SK-N-SH (cell line): ENCODE results near the gene PMS2. TPM values are rescaled to one million over a fixed set of nuclear protein-coding genes. Genes with fewer than 3 reads are reported as not detected.
A peak's percentile ranks its signal among the peaks of the same experiment; 100 is the strongest.
"Not testable (repeated sequence)": the region's sequence is repeated elsewhere in the genome, so short reads cannot be mapped to it uniquely, and the experiment has no call there.

ENCODE experiments used
- CTCF ChIA-PET: fragments of 300-600, 350-600 bp; formaldehyde crosslinking; extraction: SDS; loops from one replicate; lab custom pipeline; 2021; lab: Yijun Ruan, JAX
- POLR2A ChIA-PET: fragments of 350-600 bp; sonication (Branson Sonifier 250); formaldehyde crosslinking; extraction: SDS; loops from one replicate; lab custom pipeline; 2020; ENCODE audit warnings: antibody characterized with exemption, inconsistent platforms; lab: Yijun Ruan, JAX
- DNase-seq: peaks from one replicate; pipeline ENCODE4 v3.0.0; 2012
- H2AFZ ChIP-seq: fragments of 200-600 bp; sonication (generic); 2 replicates; pipeline ENCODE4 v1.8.1; 2016; ENCODE audit warnings: antibody characterized with exemption, mild to moderate bottlenecking, low read depth
- H3F3A ChIP-seq: fragments of 200-600 bp; sonication (generic); replicated peaks from 2 replicates; pipeline ENCODE3; 2016; ENCODE audit warnings: antibody characterized with exemption, mild to moderate bottlenecking; ENCODE audit not compliant: insufficient read depth
- H3K27ac ChIP-seq, 2 experiments: fragments of 200-500 bp in 1 of 2; fragments of 200-600 bp in 1 of 2; sonication (Bioruptor generic) in 1 of 2; sonication (generic), shearing (Covaris generic) in 1 of 2; 2 replicates each; pipeline versions ENCODE4 v1.5.1 to v1.6.1; 2014 to 2016; ENCODE audit warnings: low read depth in 2 of 2, inconsistent platforms in 1 of 2, low read length in 1 of 2, mild to moderate bottlenecking in 1 of 2, mixed read lengths in 1 of 2
- H3K27me3 ChIP-seq: fragments of 200-600 bp; sonication (generic), shearing (Covaris generic); 2 replicates; pipeline ENCODE4 v1.6.1; 2016; ENCODE audit warnings: mixed run types; ENCODE audit not compliant: insufficient read depth
- H3K36me3 ChIP-seq, 2 experiments: fragments of 200-500 bp in 1 of 2; fragments of 200-600 bp in 1 of 2; sonication (Bioruptor generic) in 1 of 2; sonication (generic) in 1 of 2; replicated peaks in 1 of 2; 2 replicates each; pipeline versions ENCODE3 to v1.5.1; 2014 to 2016; ENCODE audit warnings: low read length in 1 of 2, mild to moderate bottlenecking in 1 of 2; ENCODE audit not compliant: insufficient read depth in 2 of 2, control insufficient read depth in 1 of 2
- H3K4me1 ChIP-seq, 2 experiments: fragments of 200-500 bp in 1 of 2; fragments of 200-600 bp in 1 of 2; sonication (Bioruptor generic) in 1 of 2; sonication (generic), shearing (Covaris generic) in 1 of 2; 2 replicates each; pipeline versions ENCODE4 v1.5.1 to v1.6.1; 2014 to 2016; ENCODE audit warnings: low read depth in 1 of 2, low read length in 1 of 2, mixed run types in 1 of 2; ENCODE audit not compliant: insufficient read depth in 2 of 2, control insufficient read depth in 1 of 2
- H3K4me2 ChIP-seq: fragments of 200-600 bp; sonication (generic), shearing (Covaris generic); 2 replicates; pipeline ENCODE4 v1.6.1; 2017; ENCODE audit warnings: mixed run types
- H3K4me3 ChIP-seq, 2 experiments: fragments of 200-500 bp in 1 of 2; fragments of 200-600 bp in 1 of 2; sonication (Bioruptor generic) in 1 of 2; sonication (generic), shearing (Covaris generic) in 1 of 2; 2 replicates each; pipeline versions ENCODE4 v1.5.1 to v1.8.1; 2014 to 2016; ENCODE audit warnings: low read depth in 2 of 2, inconsistent platforms in 1 of 2, low read length in 1 of 2, mild to moderate bottlenecking in 1 of 2, mixed read lengths in 1 of 2, moderate library complexity in 1 of 2
- H3K79me2 ChIP-seq: fragments of 200-600 bp; sonication (generic); 2 replicates; pipeline ENCODE4 v1.8.1; 2017; ENCODE audit warnings: mild to moderate bottlenecking; ENCODE audit not compliant: insufficient read depth
- H3K9ac ChIP-seq: fragments of 200-600 bp; sonication (generic); 2 replicates; pipeline ENCODE4 v1.6.1; 2017; ENCODE audit warnings: mixed run types
- H3K9me2 ChIP-seq: fragments of 200-600 bp; sonication (generic); 2 replicates; pipeline ENCODE4 v1.6.1; 2017; ENCODE audit warnings: mixed run types
- H3K9me3 ChIP-seq: fragments of 200-600 bp; sonication (generic); 2 replicates; pipeline ENCODE4 v1.6.1; 2017; ENCODE audit warnings: mixed run types, mild to moderate bottlenecking, moderate library complexity
- H4K20me1 ChIP-seq: fragments of 200-600 bp; sonication (generic); 2 replicates; pipeline ENCODE4 v1.6.1; 2017; ENCODE audit warnings: mild to moderate bottlenecking, mixed run types; ENCODE audit not compliant: insufficient read depth
- CHD2 ChIP-seq: fragments of 150-350 bp; IDR thresholded peaks from 2 replicates; pipeline ENCODE4 v1.6.1; 2018; ENCODE audit warnings: low read length; ENCODE audit not compliant: partially characterized antibody
- CTCF ChIP-seq: fragments of 200-600 bp; sonication (generic); IDR thresholded peaks from 2 replicates; pipeline ENCODE4 v1.6.1; 2017; ENCODE audit warnings: antibody characterized with exemption, mild to moderate bottlenecking, moderate library complexity
- FOXJ3 ChIP-seq: sonication (generic); formaldehyde crosslinking; IDR thresholded peaks from 2 replicates; pipeline ENCODE4 v1.5.1; 2020; ENCODE audit warnings: mild to moderate bottlenecking, missing genetic modification reagents
- MAX ChIP-seq: IDR thresholded peaks from 2 replicates; pipeline ENCODE4 v1.4.0; 2012; ENCODE audit warnings: low read depth
- MXI1 ChIP-seq: IDR thresholded peaks from 2 replicates; pipeline ENCODE4 v1.6.1; 2012; ENCODE audit warnings: mild to moderate bottlenecking, low read depth, low read length, improper control_type of control experiment
- PBX3 ChIP-seq: IDR thresholded peaks from 2 replicates; pipeline ENCODE4; 2012
- POLR2AphosphoS5 ChIP-seq: IDR thresholded peaks from 2 replicates; pipeline ENCODE4 v1.6.1; 2012; ENCODE audit warnings: low read depth, low read length
- RAD21 ChIP-seq: IDR thresholded peaks from 2 replicates; pipeline ENCODE4 v1.6.1; 2012; ENCODE audit warnings: mild to moderate bottlenecking, low read length
- RCOR1 ChIP-seq: fragments of 150-350 bp; IDR thresholded peaks from 2 replicates; pipeline ENCODE4 v1.6.1; 2017; ENCODE audit warnings: antibody characterized with exemption, low read length
- SMC3 ChIP-seq: IDR thresholded peaks from 2 replicates; pipeline ENCODE4 v1.6.1; 2012; ENCODE audit warnings: low read depth, low read length, improper control_type of control experiment
- TEAD4 ChIP-seq: IDR thresholded peaks from 2 replicates; pipeline ENCODE4 v1.4.0; 2012; ENCODE audit warnings: mild to moderate bottlenecking, borderline replicate concordance; ENCODE audit not compliant: insufficient read depth
- USF1 ChIP-seq: IDR thresholded peaks from 2 replicates; pipeline ENCODE4 v1.4.0; 2012; ENCODE audit warnings: low read depth, borderline replicate concordance
- ZBTB33 ChIP-seq: IDR thresholded peaks from 2 replicates; pipeline ENCODE4 v1.4.0; 2012; ENCODE audit warnings: low read depth, borderline replicate concordance
- WGBS: methylation state at CpG from one replicate; pipeline ENCODE4 v1.1.6; 2017; ENCODE audit warnings: low lambda C conversion rate; 5-methylcytosine and 5-hydroxymethylcytosine counted together
- polyA plus RNA-seq, 3 experiments: library from polyadenylated mRNA; depleted of rRNA; stranded (reverse); fragments of >200 nt; gene quantifications; 2 replicates each; pipeline ENCODE4 v1.2.3, GENCODE V29; 2012

Gene PMS2
- polyA plus RNA-seq, 1 of the 3 experiments (the other 2 are of a cell fraction): 9.6 TPM

- WGBS: 77% methylated on average over 1 of the region's 1 CpG
- TF ChIP-seq RCOR1 (no peak), PBX3 (no peak), SMC3 (no peak), ZBTB33 (no peak), MXI1 (no peak), USF1 (no peak), CHD2 (no peak), POLR2AphosphoS5 (no peak), CTCF (no peak), FOXJ3 (no peak), RAD21 (no peak), MAX (no peak), TEAD4 (no peak)
- Histone ChIP-seq H3K4me2 (peak overlapping the region; percentile 92), H3K9ac (no peak overlapping the region), H3F3A (peaks cover 28% of the 10 kb centered on the region), H3K4me1 (peaks cover 5 to 10% of the 10 kb centered on the region in 2 experiments; a peak in 2 of 4 replicates), H3K79me2 (peaks cover 78% of the 10 kb centered on the region), H4K20me1 (peaks cover 20% of the 10 kb centered on the region), H3K9me2 (no peaks in the 10 kb centered on the region), H3K27ac (no peak overlapping the region), H2AFZ (no peak overlapping the region), H3K9me3 (no peaks in the 10 kb centered on the region), H3K27me3 (no peaks in the 10 kb centered on the region), H3K36me3 (peaks cover 6 to 32% of the 10 kb centered on the region in 2 experiments), H3K4me3 (no peak overlapping the region; a peak in 1 of 4 replicates)
- ChIA-PET CTCF (interaction anchor here (0.7 to 1.9 kb wide), 5 partner anchors 9 to 200 kb away, joined by 3 to 5 read pairs (median 4); no protein-coding TSS in a partner anchor), POLR2A (no interaction called here)
- DNase-seq: no peak
Measured at GRCh38 chr7:6056616-6057015, 47.8 kb upstream of the PMS2 start.

GRCh38 chr7:6051185-6051584 is 42.3 kb upstream of the PMS2 start:
- H2AFZ ChIP-seq, H3K9me2 ChIP-seq, H3K27me3 ChIP-seq, H3K9ac ChIP-seq, H3K9me3 ChIP-seq, POLR2A ChIA-PET, H3K4me3 ChIP-seq, H3K4me2 ChIP-seq, DNase-seq, H3K4me1 ChIP-seq, H3K27ac ChIP-seq: not testable (repeated sequence)
- peaks cover 53% of the 10 kb centered on the region for H3K79me2 ChIP-seq
- 96% methylated on average over 9 of the region's 9 CpGs for WGBS
- peaks cover 22% of the 10 kb centered on the region for H3F3A ChIP-seq
- CTCF ChIA-PET: interaction anchor here (0.8 kb wide), 1 partner anchor 195 kb away, joined by 3 read pairs; no protein-coding TSS in a partner anchor
- H3K36me3 ChIP-seq: peaks cover 42 to 80% of the 10 kb centered on the region in 2 experiments
- H4K20me1 ChIP-seq: peaks cover 12% of the 10 kb centered on the region
